ENCODE results near the gene AKAP13. TPM values are rescaled to one million over a fixed set of nuclear protein-coding genes. Genes with fewer than 3 reads are reported as not detected.

The AKAP13 gene
- polyA plus RNA-seq, 3 donors, result 47.9 to 99.7 (median 92.6) TPM

DNA sequence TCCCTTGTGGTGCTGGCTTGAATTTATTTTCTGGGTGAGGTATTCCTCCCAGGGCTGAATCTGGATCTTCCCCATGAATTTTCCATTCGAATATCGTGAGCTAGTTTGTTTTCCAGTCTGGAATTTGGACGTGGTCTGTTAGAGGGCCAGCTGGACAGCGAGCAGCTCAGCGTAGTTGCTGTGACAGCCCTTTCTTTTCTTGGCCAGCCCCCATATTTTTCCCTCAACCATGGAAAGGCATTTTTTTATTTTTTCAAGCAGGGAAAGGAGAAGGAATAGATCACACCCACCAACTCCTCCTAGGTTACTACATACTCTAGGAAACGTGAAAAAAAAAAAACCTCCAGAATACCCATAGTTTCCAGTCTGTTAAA, 262.3 kb downstream of the AKAP13 start:
- DNase-seq, result no peak
- peaks cover 9% of the 10 kb centered on the region for H3K4me1 Mint-ChIP-seq

DNA sequence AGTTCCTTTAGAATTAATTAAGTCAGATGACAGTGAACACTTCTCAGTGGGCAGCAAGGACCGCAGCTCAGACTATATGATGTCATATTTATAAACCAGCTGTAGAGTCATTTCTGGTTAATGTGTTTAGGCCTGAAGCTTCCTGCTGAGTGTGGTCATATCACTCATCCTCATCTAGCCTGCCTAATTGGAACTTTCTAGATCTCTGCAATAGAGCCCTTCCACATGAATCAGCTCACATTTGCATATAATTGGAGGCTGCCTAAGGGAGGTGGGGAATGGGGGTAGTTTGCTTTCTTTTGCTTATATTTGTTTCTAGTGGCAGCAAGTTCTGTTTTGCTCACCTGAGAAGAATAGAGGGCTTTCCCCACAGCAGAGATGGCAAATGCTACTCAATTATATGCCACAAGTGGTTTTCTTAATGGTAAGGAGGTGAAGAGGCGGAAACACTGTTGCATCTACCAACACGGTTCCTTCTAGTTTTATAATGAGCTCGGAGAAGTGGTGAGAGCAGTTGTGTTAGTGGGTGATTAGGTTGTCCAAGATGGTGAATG, 266.2 kb downstream of the AKAP13 start:
- WGBS (ENCODE audit: insufficient coverage), result 93% methylated on average over 3 of the region's 4 CpGs
- no peak overlapping the region for H3K4me3 Mint-ChIP-seq
- DNase-seq, result peak in 2 of 3 donors; percentile 14 to 53
- Histone ChIP-seq H3K4me3 (replicated peaks in 1 of 3; ENCODE audit: low read depth in 2 of 3, low read length in 3 of 3) (no peak overlapping the region), H3K4me2 (replicated peaks; ENCODE audit: extremely low read depth, low read length, poor library complexity, severe bottlenecking) (no peak overlapping the region), H3K27ac (ENCODE audit: low read depth in 1 of 2, low read length in 2 of 2) (peak overlapping the region in 1 of 2 donors; percentile 60), H3K27me3 (ENCODE audit: control insufficient read depth in 2 of 2, insufficient read depth in 2 of 2, low read length in 2 of 2) (no peaks in the 10 kb centered on the region), H3K36me3 (replicated peaks in 1 of 2; ENCODE audit: control insufficient read depth in 1 of 2, insufficient read depth in 2 of 2, low read length in 2 of 2) (peaks cover 61 to 96% of the 10 kb centered on the region in 2 donors), H2AFZ (ENCODE audit: insufficient read depth, low read depth, low read length, poor library complexity, severe bottlenecking) (no peak overlapping the region), H3K9ac (ENCODE audit: insufficient read depth, low read length, poor library complexity, severe bottlenecking) (no peak overlapping the region), H4K20me1 (ENCODE audit: insufficient read depth, low read length) (peaks cover 100% of the 10 kb centered on the region), H3K9me3 (replicated peaks in 1 of 2; ENCODE audit: control insufficient read depth in 1 of 2, insufficient read depth in 1 of 2, low read length in 2 of 2) (no peaks in the 10 kb centered on the region), H3K4me1 (ENCODE audit: control insufficient read depth in 1 of 2, insufficient read depth in 2 of 2, low read length in 2 of 2) (peaks cover 12 to 22% of the 10 kb centered on the region in 2 donors), H3K79me2 (ENCODE audit: insufficient read depth, low read length) (peaks cover 96% of the 10 kb centered on the region)
- peaks cover 65 to 80% of the 10 kb centered on the region in 2 donors for H3K36me3 Mint-ChIP-seq
- no peaks in the 10 kb centered on the region for H3K9me3 Mint-ChIP-seq
- H3K27ac Mint-ChIP-seq, result peak overlapping the region; percentile 19 to 91 (median 80)
- peaks cover 28% of the 10 kb centered on the region for H3K4me1 Mint-ChIP-seq
- no peaks in the 10 kb centered on the region for H3K27me3 Mint-ChIP-seq (ENCODE audit: low read depth in 3 of 3)
- intact Hi-C loops (cut with micrococcal nuclease), result no loop called here
- TF ChIP-seq, protein P1, sequence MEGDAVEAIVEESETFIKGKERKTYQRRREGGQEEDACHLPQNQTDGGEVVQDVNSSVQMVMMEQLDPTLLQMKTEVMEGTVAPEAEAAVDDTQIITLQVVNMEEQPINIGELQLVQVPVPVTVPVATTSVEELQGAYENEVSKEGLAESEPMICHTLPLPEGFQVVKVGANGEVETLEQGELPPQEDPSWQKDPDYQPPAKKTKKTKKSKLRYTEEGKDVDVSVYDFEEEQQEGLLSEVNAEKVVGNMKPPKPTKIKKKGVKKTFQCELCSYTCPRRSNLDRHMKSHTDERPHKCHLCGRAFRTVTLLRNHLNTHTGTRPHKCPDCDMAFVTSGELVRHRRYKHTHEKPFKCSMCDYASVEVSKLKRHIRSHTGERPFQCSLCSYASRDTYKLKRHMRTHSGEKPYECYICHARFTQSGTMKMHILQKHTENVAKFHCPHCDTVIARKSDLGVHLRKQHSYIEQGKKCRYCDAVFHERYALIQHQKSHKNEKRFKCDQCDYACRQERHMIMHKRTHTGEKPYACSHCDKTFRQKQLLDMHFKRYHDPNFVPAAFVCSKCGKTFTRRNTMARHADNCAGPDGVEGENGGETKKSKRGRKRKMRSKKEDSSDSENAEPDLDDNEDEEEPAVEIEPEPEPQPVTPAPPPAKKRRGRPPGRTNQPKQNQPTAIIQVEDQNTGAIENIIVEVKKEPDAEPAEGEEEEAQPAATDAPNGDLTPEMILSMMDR (IDR thresholded peaks at IDR 0.05), result no peak

More for the DNA sequence above, 262.3 kb downstream of the AKAP13 start:
- intact Hi-C loops (cut with micrococcal nuclease), result no loop called here
- no peaks in the 10 kb centered on the region for H3K4me1 ChIP-seq (ENCODE audit: control insufficient read depth in 1 of 2, insufficient read depth in 2 of 2, low read length in 2 of 2)
- peak overlapping the region in 3 of 7 donors; percentile 37 to 61 (median 60) for H3K27ac Mint-ChIP-seq
- H3K4me2 ChIP-seq (replicated peaks; ENCODE audit: extremely low read depth, low read length, poor library complexity, severe bottlenecking), result no peak overlapping the region
- no peaks in the 10 kb centered on the region for H3K9me3 Mint-ChIP-seq
- no peak overlapping the region for H3K9ac ChIP-seq (ENCODE audit: insufficient read depth, low read length, poor library complexity, severe bottlenecking)
- peaks cover 82 to 94% of the 10 kb centered on the region in 2 donors for H3K36me3 ChIP-seq (replicated peaks in 1 of 2; ENCODE audit: control insufficient read depth in 1 of 2, insufficient read depth in 2 of 2, low read length in 2 of 2)
- no peak overlapping the region for H2AFZ ChIP-seq (ENCODE audit: insufficient read depth, low read depth, low read length, poor library complexity, severe bottlenecking)
- H3K4me3 ChIP-seq (replicated peaks in 1 of 3; ENCODE audit: low read depth in 2 of 3, low read length in 3 of 3), result no peak overlapping the region
- peaks cover 74 to 92% of the 10 kb centered on the region in 2 donors for H3K36me3 Mint-ChIP-seq
- no CpG with 5 or more reads among the region's 6 CpGs for WGBS (ENCODE audit: insufficient coverage)
- TF ChIP-seq, protein P1 (IDR thresholded peaks at IDR 0.05), result no peak
- peaks cover 97% of the 10 kb centered on the region for H3K79me2 ChIP-seq (ENCODE audit: insufficient read depth, low read length)
- H3K4me3 Mint-ChIP-seq, result no peak overlapping the region
- H3K27me3 ChIP-seq (ENCODE audit: control insufficient read depth in 2 of 2, insufficient read depth in 2 of 2, low read length in 2 of 2), result no peaks in the 10 kb centered on the region
- H3K27me3 Mint-ChIP-seq (ENCODE audit: low read depth in 3 of 3), result no peaks in the 10 kb centered on the region
- peaks cover 99% of the 10 kb centered on the region for H4K20me1 ChIP-seq (ENCODE audit: insufficient read depth, low read length)
- no peaks in the 10 kb centered on the region for H3K9me3 ChIP-seq (replicated peaks in 1 of 2; ENCODE audit: control insufficient read depth in 1 of 2, insufficient read depth in 1 of 2, low read length in 2 of 2)
- peak overlapping the region in 1 of 2 donors; percentile 37 for H3K27ac ChIP-seq (ENCODE audit: low read depth in 1 of 2, low read length in 2 of 2)
